Keratinocyte (primary cell): ENCODE measurements around the gene FBLIM1. TPM values are rescaled to one million over a fixed set of nuclear protein-coding genes. Genes with fewer than 3 reads are reported as not detected.

Experiments
- DNase-seq: peaks from one replicate; pipeline ENCODE4 v3.0.0-alpha.2; 2011; ENCODE audit warnings: low read depth, missing footprints, low spot score
- FAIRE-seq: peaks from 2 replicates; lab custom pipeline; 2011; peaks lifted over from hg19 to GRCh38; lab: Jason Lieb, UNC
- H2AFZ ChIP-seq: 2 replicates; pipeline ENCODE4 v1.6.0; 2012; ENCODE audit warnings: low read length, control low read depth, inconsistent platforms; ENCODE audit not compliant: control insufficient read depth
- H3K27ac ChIP-seq: 2 replicates; pipeline ENCODE4 v1.5.1; 2011; ENCODE audit warnings: low read length; ENCODE audit not compliant: control insufficient read depth, insufficient read depth
- H3K27me3 ChIP-seq: 3 replicates; pipeline ENCODE4 v1.6.0; 2011; ENCODE audit warnings: low read length; ENCODE audit not compliant: control insufficient read depth, insufficient read depth; ENCODE audit errors: extremely low read depth
- H3K36me3 ChIP-seq, 2 experiments: 2 replicates in 1 of 2; 3 replicates in 1 of 2; pipeline ENCODE4 v1.5.1; 2011; ENCODE audit warnings: low read length in 2 of 2, mild to moderate bottlenecking in 1 of 2; ENCODE audit not compliant: control insufficient read depth in 2 of 2, insufficient read depth in 2 of 2; ENCODE audit errors: extremely low read depth in 1 of 2
- H3K4me1 ChIP-seq: 3 replicates; pipeline ENCODE4 v1.5.1; 2011; ENCODE audit warnings: low read length; ENCODE audit not compliant: control insufficient read depth, insufficient read depth; ENCODE audit errors: extremely low read depth
- H3K4me2 ChIP-seq: 3 replicates; pipeline ENCODE4 v1.6.0; 2011; ENCODE audit warnings: low read depth, low read length; ENCODE audit not compliant: control insufficient read depth, insufficient read depth; ENCODE audit errors: extremely low read depth
- H3K4me3 ChIP-seq, 3 experiments: fragments of 200-600 bp in 1 of 3; sonication (generic) in 1 of 3; 2 replicates in 2 of 3; 3 replicates in 1 of 3; pipeline ENCODE4 v1.5.1; 2011 to 2016; ENCODE audit warnings: low read length in 3 of 3, mild to moderate bottlenecking in 3 of 3, control low read depth in 2 of 3, inconsistent platforms in 1 of 3, low read depth in 1 of 3, mixed read lengths in 1 of 3, mixed run types in 1 of 3, moderate library complexity in 1 of 3; ENCODE audit not compliant: control insufficient read depth in 2 of 3, insufficient read depth in 2 of 3; ENCODE audit errors: extremely low read depth in 1 of 3
- H3K79me2 ChIP-seq: 2 replicates; pipeline ENCODE4 v1.6.0; 2012; ENCODE audit warnings: low read length; ENCODE audit not compliant: control insufficient read depth, insufficient read depth
- H3K9ac ChIP-seq: 3 replicates; pipeline ENCODE4 v1.6.0; 2011; ENCODE audit warnings: low read length; ENCODE audit not compliant: control insufficient read depth, insufficient read depth; ENCODE audit errors: extremely low read depth
- H3K9me1 ChIP-seq: 3 replicates; pipeline ENCODE4 v1.6.0; 2011; ENCODE audit warnings: low read length; ENCODE audit not compliant: control insufficient read depth, insufficient read depth; ENCODE audit errors: extremely low read depth
- H3K9me3 ChIP-seq: 2 replicates; pipeline ENCODE4 v1.5.1; 2012; ENCODE audit warnings: low read depth, low read length; ENCODE audit not compliant: control insufficient read depth
- H4K20me1 ChIP-seq: 3 replicates; pipeline ENCODE4 v1.6.0; 2011; ENCODE audit warnings: low read length; ENCODE audit not compliant: control insufficient read depth, insufficient read depth; ENCODE audit errors: extremely low read depth
- EZH2 ChIP-seq: IDR thresholded peaks from one replicate; pipeline ENCODE4 v1.6.1; 2012; ENCODE audit warnings: inconsistent platforms, mild to moderate bottlenecking, low read length, moderate library complexity
- dilution Hi-C: fragments of 300-500 bp; cut with MboI; formaldehyde crosslinking; loops from one replicate; pipeline ENCODE4 v1.7.0; 2020; ENCODE audit warnings: low sequenced_read_pairs; ENCODE audit not compliant: extremely low pct_ligation_motif_present
- polyA plus RNA-seq, 5 experiments: library from polyadenylated mRNA; depleted of rRNA in 3 of 5; stranded (reverse) in 3 of 5; stranded (forward) in 1 of 5; unstranded in 1 of 5; fragments of >200 nt; gene quantifications; 1 replicate in 1 of 5; 2 replicates in 3 of 5; 3 replicates in 1 of 5; pipeline versions ENCODE4 v1.2.1 to v1.2.3, GENCODE V29; 2011 to 2012; ENCODE audit warnings: missing spikeins in 2 of 5, low read depth in 1 of 5, low replicate concordance in 1 of 5
- TF ChIP-seq, protein P1 (sequence below), 3 experiments: IDR thresholded peaks in 1 of 3; conservative IDR thresholded peaks in 1 of 3; optimal IDR thresholded peaks in 1 of 3; 2 replicates in 2 of 3; 3 replicates in 1 of 3; pipeline versions ENCODE3 to v1.5.1; 2011; ENCODE audit warnings: low read length in 3 of 3, mild to moderate bottlenecking in 3 of 3, moderate library complexity in 2 of 3, control low read depth in 1 of 3, inconsistent platforms in 1 of 3; ENCODE audit not compliant: insufficient read depth in 2 of 3; ENCODE audit errors: extremely low read depth in 1 of 3

FBLIM1 gene
- polyA plus RNA-seq, 1 donor (not counting 4 experiments of a cell fraction or from before 2014, with no cell fraction given) = 144 TPM

DNA sequence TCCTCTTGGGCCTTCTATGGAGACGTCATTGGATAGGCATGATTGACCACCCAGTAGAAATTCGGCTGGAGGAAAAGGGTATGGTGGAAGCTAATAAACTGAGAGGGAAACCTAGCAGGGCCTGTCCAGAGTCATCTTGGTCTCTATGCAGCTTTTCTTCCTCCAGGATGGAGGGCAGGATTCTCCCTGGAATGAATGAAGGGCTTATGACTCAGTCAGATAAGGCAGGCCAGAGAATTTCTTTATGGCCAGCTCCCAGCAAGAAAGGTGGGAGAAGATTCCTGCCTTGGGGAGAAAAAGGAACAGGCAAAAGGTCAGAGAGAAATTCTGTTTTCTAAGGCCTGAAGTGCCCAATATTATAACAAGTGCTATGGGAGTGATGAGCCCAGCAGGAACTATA, 17.1 kb downstream of the FBLIM1 start:
- Histone ChIP-seq H3K36me3 (peaks cover 51 to 68% of the 10 kb centered on the region in 2 experiments), H3K27me3 (no peaks in the 10 kb centered on the region), H2AFZ (no peak overlapping the region), H3K4me3 (no peak overlapping the region), H4K20me1 (no peaks in the 10 kb centered on the region), H3K9me1 (no peaks in the 10 kb centered on the region), H3K9me3 (no peaks in the 10 kb centered on the region), H3K9ac (no peak overlapping the region), H3K4me2 (no peak overlapping the region), H3K27ac (no peak overlapping the region), H3K79me2 (peaks cover 17% of the 10 kb centered on the region), H3K4me1 (no peaks in the 10 kb centered on the region)
- FAIRE-seq (no peak), DNase-seq (no peak)
- dilution Hi-C loops = no loop called here
- no peak for TF ChIP-seq EZH2
- TF ChIP-seq, protein P1, sequence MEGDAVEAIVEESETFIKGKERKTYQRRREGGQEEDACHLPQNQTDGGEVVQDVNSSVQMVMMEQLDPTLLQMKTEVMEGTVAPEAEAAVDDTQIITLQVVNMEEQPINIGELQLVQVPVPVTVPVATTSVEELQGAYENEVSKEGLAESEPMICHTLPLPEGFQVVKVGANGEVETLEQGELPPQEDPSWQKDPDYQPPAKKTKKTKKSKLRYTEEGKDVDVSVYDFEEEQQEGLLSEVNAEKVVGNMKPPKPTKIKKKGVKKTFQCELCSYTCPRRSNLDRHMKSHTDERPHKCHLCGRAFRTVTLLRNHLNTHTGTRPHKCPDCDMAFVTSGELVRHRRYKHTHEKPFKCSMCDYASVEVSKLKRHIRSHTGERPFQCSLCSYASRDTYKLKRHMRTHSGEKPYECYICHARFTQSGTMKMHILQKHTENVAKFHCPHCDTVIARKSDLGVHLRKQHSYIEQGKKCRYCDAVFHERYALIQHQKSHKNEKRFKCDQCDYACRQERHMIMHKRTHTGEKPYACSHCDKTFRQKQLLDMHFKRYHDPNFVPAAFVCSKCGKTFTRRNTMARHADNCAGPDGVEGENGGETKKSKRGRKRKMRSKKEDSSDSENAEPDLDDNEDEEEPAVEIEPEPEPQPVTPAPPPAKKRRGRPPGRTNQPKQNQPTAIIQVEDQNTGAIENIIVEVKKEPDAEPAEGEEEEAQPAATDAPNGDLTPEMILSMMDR (optimal IDR thresholded peaks at IDR 0.05 in 1 of 3, IDR thresholded peaks at IDR 0.05 in 1 of 3, conservative IDR thresholded peaks at IDR 0.05 in 1 of 3; ENCODE audit: extremely low read depth in 1 of 3, insufficient read depth in 2 of 3, low read length in 3 of 3) = no peak

DNA sequence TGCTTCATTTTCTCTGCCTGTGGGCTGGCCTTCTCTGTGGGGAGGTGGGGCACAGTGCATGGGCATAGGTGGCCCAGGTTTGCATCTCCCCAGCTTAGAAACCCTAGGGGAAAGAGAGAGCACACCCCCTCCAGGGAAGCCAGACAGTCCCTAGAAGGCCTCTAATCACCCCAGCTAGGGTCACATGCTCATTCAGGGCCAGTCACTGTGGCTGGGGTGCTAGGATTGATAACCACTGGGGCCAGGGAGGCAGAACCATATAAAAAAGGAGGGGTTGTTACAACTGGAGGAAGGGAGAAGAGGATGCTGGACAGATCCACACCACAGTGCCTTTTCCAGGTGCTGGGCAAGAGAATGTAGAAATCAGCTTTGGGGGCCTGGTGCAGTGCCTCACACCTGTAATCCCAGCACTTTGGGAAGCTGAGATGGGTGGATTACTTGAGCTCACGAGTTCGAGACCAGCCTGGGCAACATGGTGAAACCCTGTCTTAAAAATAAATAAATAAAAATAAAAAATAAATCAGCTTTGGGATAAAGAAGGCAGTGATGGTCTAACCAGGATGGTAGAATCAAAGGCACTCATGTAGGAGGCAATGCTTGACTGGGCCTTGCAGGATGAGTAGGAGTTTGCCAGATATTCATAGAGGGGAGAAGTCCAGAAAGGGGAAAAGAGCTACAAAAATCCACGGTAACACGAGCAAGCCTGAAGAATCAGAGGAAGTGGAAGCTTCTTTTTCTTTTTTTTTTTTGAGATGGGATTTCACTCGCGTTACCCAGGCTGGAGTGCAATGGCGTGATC, 19.5 kb downstream of the FBLIM1 start:
- Histone ChIP-seq H2AFZ (no peak overlapping the region), H3K4me2 (no peak overlapping the region), H3K9me3 (no peaks in the 10 kb centered on the region), H3K27ac (no peak overlapping the region), H3K9ac (no peak overlapping the region), H4K20me1 (no peaks in the 10 kb centered on the region), H3K9me1 (no peaks in the 10 kb centered on the region), H3K4me3 (no peak overlapping the region), H3K27me3 (no peaks in the 10 kb centered on the region), H3K79me2 (peaks cover 14% of the 10 kb centered on the region), H3K36me3 (peaks cover 50 to 58% of the 10 kb centered on the region in 2 experiments), H3K4me1 (no peaks in the 10 kb centered on the region)
- TF ChIP-seq, protein P1 (optimal IDR thresholded peaks at IDR 0.05 in 1 of 3, IDR thresholded peaks at IDR 0.05 in 1 of 3, conservative IDR thresholded peaks at IDR 0.05 in 1 of 3; ENCODE audit: extremely low read depth in 1 of 3, insufficient read depth in 2 of 3, low read length in 3 of 3) = no peak
- no peak for TF ChIP-seq EZH2
- DNase-seq (no peak), FAIRE-seq (no peak)
- dilution Hi-C loops = no loop called here
